Measurements from ENCODE around the gene PEAK3.

PEAK3 gene

GRCh38 chr19:2249010-2249866 is 32.7 kb downstream of the PEAK3 start, which contains the start of gene AMH:
AMH (plus strand) TSS chr19:2249323; CDS start chr19:2249333, 10 bp downstream.
- no peak for FAIRE-seq

GRCh38 chr19:2248136-2249009 is 33.6 kb downstream of the PEAK3 start:
- no peak for FAIRE-seq

- no peak for FAIRE-seq
Measured at GRCh38 chr19:2247433-2248101, 34.4 kb downstream of the PEAK3 start.

GRCh38 chr19:2246801-2247361 is 35.1 kb downstream of the PEAK3 start:
- FAIRE-seq, result no peak

GRCh38 chr19:2246014-2246620 is 35.9 kb downstream of the PEAK3 start:
- FAIRE-seq, result no peak

GRCh38 chr19:2245273-2245672 is 36.7 kb downstream of the PEAK3 start:
- no peak for FAIRE-seq

GRCh38 chr19:2244486-2244885 is 37.5 kb downstream of the PEAK3 start:
- FAIRE-seq, result no peak

- FAIRE-seq, result no peak
Measured at GRCh38 chr19:2244125-2244411, 37.9 kb downstream of the PEAK3 start.

GRCh38 chr19:2243274-2244124 is 38.5 kb downstream of the PEAK3 start:
- FAIRE-seq, result no peak

- no peak for FAIRE-seq
Measured at GRCh38 chr19:2242816-2243215, 39.2 kb downstream of the PEAK3 start.

- no peak for FAIRE-seq
Measured at GRCh38 chr19:2242092-2242537, 39.9 kb downstream of the PEAK3 start.

- FAIRE-seq, result no peak
Measured at GRCh38 chr19:2240881-2241760, 40.9 kb downstream of the PEAK3 start.

GRCh38 chr19:2239771-2240770 is 41.9 kb downstream of the PEAK3 start:
- no peak for FAIRE-seq

- FAIRE-seq, result no peak
Measured at GRCh38 chr19:2239173-2239572, 42.8 kb downstream of the PEAK3 start.

- no peak for FAIRE-seq
Measured at GRCh38 chr19:2237869-2238153, 44.2 kb downstream of the PEAK3 start.

- no peak for FAIRE-seq
Measured at GRCh38 chr19:2237051-2237868, 44.7 kb downstream of the PEAK3 start.

GRCh38 chr19:2236314-2237050 is 45.5 kb downstream of the PEAK3 start, which contains the start of the genes PLEKHJ1 and SF3A2:
PLEKHJ1 (minus strand) TSS chr19:2236329; CDS start chr19:2236248, 81 bp downstream.
SF3A2 (plus strand) TSS chr19:2236824; CDS start chr19:2243419, 6,595 bp downstream.
- peak; percentile 64 for FAIRE-seq

GRCh38 chr19:2236064-2236313 is 46.0 kb downstream of the PEAK3 start:
- no peak for FAIRE-seq
